ENCODE results near the gene PLEKHA7.

DNA sequence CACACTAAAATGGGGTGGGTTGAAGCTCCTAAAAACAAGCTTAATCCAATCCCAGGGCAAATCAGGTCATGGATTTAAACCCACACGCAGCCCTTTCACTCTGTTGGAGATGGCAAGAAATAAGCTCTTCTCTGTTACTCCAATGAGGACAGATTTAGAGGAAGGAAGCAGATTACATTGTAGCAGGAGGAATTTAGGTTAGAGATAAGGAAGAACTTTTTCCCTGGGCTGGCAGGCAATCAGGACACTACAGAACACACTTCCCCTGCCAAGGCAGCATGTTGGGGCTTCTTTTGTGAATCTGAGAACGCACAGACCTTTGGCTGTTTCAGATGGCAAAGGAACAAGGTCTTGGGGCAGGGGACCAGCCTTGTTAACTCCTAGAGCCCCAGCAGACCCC is 229.5 kb downstream of the PLEKHA7 start:
- TF ChIP-seq POLR2A (IDR thresholded peaks at IDR 0.05; ENCODE audit: low read length), result no peak
- no peak for TF ChIP-seq GATA1 (IDR thresholded peaks at IDR 0.05; ENCODE audit: low read depth, low read length)
